ENCODE results near the gene CDH4. TPM values are rescaled to one million over a fixed set of nuclear protein-coding genes. Genes with fewer than 3 reads are reported as not detected.

Gene CDH4
- total RNA-seq, 2 donors from 2014 or later, result 0.07 to 0.94 TPM

DNA sequence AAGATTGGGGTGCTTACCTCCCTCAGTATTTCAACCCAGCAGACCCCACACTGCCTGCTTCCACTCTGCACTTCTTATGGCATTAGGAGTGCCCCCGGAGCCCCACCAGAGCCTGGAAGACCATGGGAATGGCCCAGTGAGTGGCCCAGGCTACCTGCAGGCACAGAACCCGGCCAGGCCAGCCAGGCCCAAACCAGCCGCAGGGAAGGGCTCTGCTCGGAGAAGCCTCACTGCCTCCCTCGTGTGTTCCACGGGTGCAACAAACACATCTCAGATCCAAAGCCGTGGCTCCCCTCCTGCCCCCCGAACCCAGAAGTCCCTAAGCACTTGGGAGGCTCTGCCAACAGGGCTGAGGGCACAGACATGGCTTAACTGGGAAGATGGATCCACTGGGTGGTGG is 283.9 kb downstream of the CDH4 start:
- no peaks in the 10 kb centered on the region for H3K27me3 ChIP-seq
- H3K36me3 ChIP-seq, result no peaks in the 10 kb centered on the region
- no peak for TF ChIP-seq CTCF (IDR thresholded peaks at IDR 0.05)
- DNase-seq (ENCODE audit: low spot score), result no peak
- no peak overlapping the region for H3K4me3 ChIP-seq
- no peaks in the 10 kb centered on the region for H3K4me1 ChIP-seq
- H3K27ac ChIP-seq, result no peak overlapping the region
- H3K9me3 ChIP-seq, result no peaks in the 10 kb centered on the region

GRCh38 chr20:61536671-61537070 is 284.6 kb downstream of the CDH4 start:
- no peaks in the 10 kb centered on the region for H3K27me3 ChIP-seq
- TF ChIP-seq CTCF (IDR thresholded peaks at IDR 0.05), result no peak

GRCh38 chr20:61537239-61538182 is 285.4 kb downstream of the CDH4 start:
- no peak overlapping the region for H3K4me3 ChIP-seq
- H3K4me1 ChIP-seq, result no peaks in the 10 kb centered on the region
- TF ChIP-seq CTCF (IDR thresholded peaks at IDR 0.05), result no peak
- H3K36me3 ChIP-seq, result no peaks in the 10 kb centered on the region
- no peak overlapping the region for H3K27ac ChIP-seq
- H3K27me3 ChIP-seq, result no peaks in the 10 kb centered on the region
- no peak for DNase-seq (ENCODE audit: low spot score)
- H3K9me3 ChIP-seq, result no peaks in the 10 kb centered on the region

More at GRCh38 chr20:61536671-61537070, 284.6 kb downstream of the CDH4 start:
- Histone ChIP-seq H3K4me3 (no peak overlapping the region), H3K4me1 (no peaks in the 10 kb centered on the region), H3K36me3 (no peaks in the 10 kb centered on the region), H3K9me3 (no peaks in the 10 kb centered on the region), H3K27ac (no peak overlapping the region)
- no peak for DNase-seq (ENCODE audit: low spot score)

DNA sequence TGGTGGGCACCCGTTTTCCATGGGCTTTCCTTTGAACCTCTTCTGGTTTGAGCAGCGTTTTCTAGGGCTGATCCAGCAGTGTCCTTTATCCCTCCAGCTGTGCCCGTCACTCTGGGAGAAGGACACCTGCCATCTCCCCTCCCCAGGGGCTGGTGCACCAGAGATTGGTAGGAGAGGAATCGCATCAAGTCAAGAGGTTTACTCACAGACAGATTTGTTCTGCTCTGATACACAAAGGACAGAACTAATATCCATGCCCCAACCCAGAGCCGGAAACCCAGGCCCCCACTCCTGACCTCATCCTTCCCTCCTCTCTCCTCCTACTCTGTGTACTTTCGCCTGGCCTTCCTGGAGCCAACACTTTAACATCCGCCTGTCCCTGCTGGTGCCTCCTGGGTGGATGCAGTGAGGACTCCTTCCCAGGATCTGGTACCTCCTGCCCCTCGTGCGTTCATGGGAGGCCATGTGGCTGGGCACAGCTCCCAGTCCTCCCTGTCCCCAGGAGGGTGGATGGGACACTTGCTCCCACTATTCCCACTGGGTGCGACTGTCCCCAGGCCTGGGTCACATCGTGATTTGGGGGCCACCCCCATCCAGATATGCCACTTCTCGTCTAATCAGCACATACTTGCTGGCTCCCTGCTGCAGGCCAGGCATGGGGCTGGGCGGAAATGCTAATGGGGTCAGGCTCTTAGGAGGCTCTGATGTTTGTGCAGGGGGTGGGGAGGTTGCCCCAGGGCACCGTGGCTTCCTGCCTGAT is 286.3 kb downstream of the CDH4 start:
- H3K27me3 ChIP-seq, result no peaks in the 10 kb centered on the region
- H3K4me3 ChIP-seq, result no peak overlapping the region
- no peaks in the 10 kb centered on the region for H3K9me3 ChIP-seq
- no peak overlapping the region for H3K27ac ChIP-seq
- DNase-seq (ENCODE audit: low spot score), result no peak
- H3K36me3 ChIP-seq, result no peaks in the 10 kb centered on the region
- no peaks in the 10 kb centered on the region for H3K4me1 ChIP-seq
- no peak for TF ChIP-seq CTCF (IDR thresholded peaks at IDR 0.05)

- no peak for DNase-seq (ENCODE audit: low spot score)
These were observed 286.8 kb downstream of the CDH4 start for GRCh38 chr20:61538943-61539265.

More at GRCh38 chr20:61538943-61539265, 286.8 kb downstream of the CDH4 start:
- no peaks in the 10 kb centered on the region for H3K27me3 ChIP-seq
- no peaks in the 10 kb centered on the region for H3K9me3 ChIP-seq
- no peaks in the 10 kb centered on the region for H3K4me1 ChIP-seq
- TF ChIP-seq CTCF (IDR thresholded peaks at IDR 0.05), result no peak
- no peaks in the 10 kb centered on the region for H3K36me3 ChIP-seq
- no peak overlapping the region for H3K27ac ChIP-seq
- H3K4me3 ChIP-seq, result no peak overlapping the region
